BE2C (cell line): Measurements from ENCODE around the gene GRM5.
"Not testable (repeated sequence)": the region's sequence is repeated elsewhere in the genome, so short reads cannot be mapped to it uniquely, and the experiment has no call there.

Source experiments
- DNase-seq: peaks from one replicate; pipeline ENCODE4 v3.0.0-alpha.2; 2020
- H3K27me3 ChIP-seq: fragments of 250-450 bp; sonication (Bioruptor Pico); 2 replicates; pipeline ENCODE4 v1.5.1; 2020; ENCODE audit warnings: mild to moderate bottlenecking
- H3K36me3 ChIP-seq: fragments of 250-450 bp; sonication (Bioruptor Pico); 2 replicates; pipeline ENCODE4 v1.5.1; 2020; ENCODE audit warnings: mild to moderate bottlenecking
- H3K4me1 ChIP-seq: fragments of 250-450 bp; sonication (Bioruptor Pico); 2 replicates; pipeline ENCODE4 v1.5.1; 2020
- H3K4me3 ChIP-seq: 2 replicates; pipeline ENCODE4 v1.5.1; 2011; ENCODE audit warnings: low read depth, low read length
- H3K9me3 ChIP-seq: fragments of 250-450 bp; sonication (Bioruptor Pico); 2 replicates; pipeline ENCODE4 v1.5.1; 2020
- TF ChIP-seq, protein P1 (sequence below): IDR thresholded peaks from 2 replicates; pipeline ENCODE4 v1.5.1; 2012; ENCODE audit warnings: mild to moderate bottlenecking, low read depth, low read length

The GRM5 gene

GRCh38 chr11:88849368-88849767 lies 216.4 kb downstream of the GRM5 start:
- no peaks in the 10 kb centered on the region for H3K9me3 ChIP-seq
- DNase-seq: no peak
- TF ChIP-seq, protein P1, sequence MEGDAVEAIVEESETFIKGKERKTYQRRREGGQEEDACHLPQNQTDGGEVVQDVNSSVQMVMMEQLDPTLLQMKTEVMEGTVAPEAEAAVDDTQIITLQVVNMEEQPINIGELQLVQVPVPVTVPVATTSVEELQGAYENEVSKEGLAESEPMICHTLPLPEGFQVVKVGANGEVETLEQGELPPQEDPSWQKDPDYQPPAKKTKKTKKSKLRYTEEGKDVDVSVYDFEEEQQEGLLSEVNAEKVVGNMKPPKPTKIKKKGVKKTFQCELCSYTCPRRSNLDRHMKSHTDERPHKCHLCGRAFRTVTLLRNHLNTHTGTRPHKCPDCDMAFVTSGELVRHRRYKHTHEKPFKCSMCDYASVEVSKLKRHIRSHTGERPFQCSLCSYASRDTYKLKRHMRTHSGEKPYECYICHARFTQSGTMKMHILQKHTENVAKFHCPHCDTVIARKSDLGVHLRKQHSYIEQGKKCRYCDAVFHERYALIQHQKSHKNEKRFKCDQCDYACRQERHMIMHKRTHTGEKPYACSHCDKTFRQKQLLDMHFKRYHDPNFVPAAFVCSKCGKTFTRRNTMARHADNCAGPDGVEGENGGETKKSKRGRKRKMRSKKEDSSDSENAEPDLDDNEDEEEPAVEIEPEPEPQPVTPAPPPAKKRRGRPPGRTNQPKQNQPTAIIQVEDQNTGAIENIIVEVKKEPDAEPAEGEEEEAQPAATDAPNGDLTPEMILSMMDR: no peak
- no peaks in the 10 kb centered on the region for H3K27me3 ChIP-seq
- H3K4me1 ChIP-seq: no peaks in the 10 kb centered on the region
- no peaks in the 10 kb centered on the region for H3K36me3 ChIP-seq
- H3K4me3 ChIP-seq: no peak overlapping the region

DNA sequence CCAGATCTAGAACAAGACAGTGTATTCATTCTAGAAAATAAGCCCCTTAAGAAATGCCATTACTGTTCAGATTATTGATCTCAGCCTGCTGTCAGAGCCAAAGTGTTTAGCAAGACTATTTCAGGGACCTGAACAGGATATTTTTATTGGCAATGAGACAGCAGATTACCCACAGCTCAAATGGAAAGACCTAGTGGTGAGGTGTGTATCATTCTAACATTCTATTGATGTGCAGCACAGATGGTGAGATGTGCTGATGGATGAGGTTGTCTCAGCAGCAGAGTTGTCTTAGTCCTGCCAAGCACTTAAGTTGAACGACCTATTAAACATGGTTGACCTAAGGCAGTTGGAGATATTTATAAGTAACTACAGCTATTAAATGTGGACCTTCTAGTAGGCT lies 219.5 kb downstream of the GRM5 start:
- not testable (repeated sequence) for DNase-seq, H3K4me3 ChIP-seq, H3K36me3 ChIP-seq, H3K27me3 ChIP-seq, H3K9me3 ChIP-seq, H3K4me1 ChIP-seq

DNA sequence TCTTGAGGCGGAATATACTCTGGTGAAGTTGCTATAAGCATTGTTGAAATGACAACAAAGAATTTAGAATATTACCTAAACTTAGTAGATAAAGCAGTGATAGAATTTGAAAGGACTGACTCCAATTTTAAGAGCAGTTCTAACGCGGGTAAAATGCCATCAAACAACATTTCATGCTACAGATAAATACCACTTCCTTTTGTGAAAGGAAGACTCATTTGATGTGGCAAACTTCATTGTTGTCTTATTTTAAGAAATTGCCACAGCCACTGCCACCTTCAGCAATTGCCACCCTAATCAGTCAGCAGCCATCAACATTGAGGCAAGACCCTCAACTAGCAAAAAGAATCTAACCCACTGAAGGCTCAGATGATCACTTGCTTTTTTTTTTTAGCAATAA lies 220.8 kb downstream of the GRM5 start:
- not testable (repeated sequence) for DNase-seq, H3K9me3 ChIP-seq, H3K36me3 ChIP-seq, H3K27me3 ChIP-seq, H3K4me1 ChIP-seq, H3K4me3 ChIP-seq

DNA sequence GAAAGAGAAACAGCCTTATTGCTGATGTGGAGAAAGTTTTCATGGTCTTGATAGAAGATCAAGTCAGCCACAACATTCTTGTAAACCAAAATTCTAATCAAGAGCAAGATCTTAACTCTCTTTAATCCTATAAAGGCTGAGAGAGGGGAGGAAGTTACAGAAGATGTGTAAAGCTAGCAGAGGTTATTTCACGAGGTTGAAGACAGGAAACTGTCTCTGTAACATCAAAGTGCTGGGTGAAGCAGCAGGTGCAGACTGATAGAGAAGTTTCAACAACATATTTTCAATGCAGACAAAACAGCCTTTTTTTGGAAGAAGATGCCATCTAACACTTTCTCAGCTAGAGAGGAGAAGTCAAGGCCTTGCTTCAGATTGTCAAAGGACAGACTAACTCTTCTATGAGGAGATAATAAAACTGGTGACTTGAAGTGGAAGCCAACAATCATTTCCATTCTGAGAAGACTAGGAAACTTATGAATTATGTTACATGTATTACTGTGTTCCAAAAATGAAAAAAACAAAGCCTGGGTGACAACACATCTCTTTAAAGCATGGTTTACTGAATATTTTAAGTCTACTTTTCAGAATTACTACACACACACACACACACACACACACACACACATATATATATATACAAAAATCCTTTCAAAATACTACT lies 221.9 kb downstream of the GRM5 start:
- H3K4me3 ChIP-seq, DNase-seq, H3K27me3 ChIP-seq, H3K4me1 ChIP-seq, H3K36me3 ChIP-seq, H3K9me3 ChIP-seq: not testable (repeated sequence)

DNA sequence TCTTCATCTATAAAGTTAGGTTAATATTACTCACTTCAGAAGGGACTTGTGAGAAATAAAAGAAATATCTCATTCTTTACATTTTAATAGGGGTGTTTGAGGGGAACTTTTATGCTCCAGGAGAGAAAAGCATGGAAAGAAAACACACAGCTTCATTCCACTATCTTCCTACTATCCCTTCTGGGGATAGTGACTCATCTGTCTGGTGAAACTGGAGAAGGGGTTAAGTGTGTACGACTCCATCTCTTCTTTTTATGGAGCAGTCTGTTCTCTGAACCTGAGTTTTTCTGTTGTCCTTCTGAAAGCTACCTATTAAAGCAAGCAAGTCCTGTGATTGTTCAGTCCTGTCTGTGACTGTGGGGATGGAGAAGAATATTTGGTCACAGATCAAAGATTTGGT lies 227.6 kb downstream of the GRM5 start:
- not testable (repeated sequence) for H3K9me3 ChIP-seq, H3K4me3 ChIP-seq, H3K27me3 ChIP-seq, H3K36me3 ChIP-seq, DNase-seq, H3K4me1 ChIP-seq

GRCh38 chr11:88835709-88836108 lies 230.1 kb downstream of the GRM5 start:
- H3K36me3 ChIP-seq, DNase-seq, H3K4me1 ChIP-seq, H3K27me3 ChIP-seq, H3K9me3 ChIP-seq, H3K4me3 ChIP-seq: not testable (repeated sequence)

- DNase-seq: no peak
- H3K9me3 ChIP-seq: no peaks in the 10 kb centered on the region; the same call in 1 of the 2 replicates
These were observed 234.4 kb downstream of the GRM5 start for GRCh38 chr11:88831303-88831890.

GRCh38 chr11:88827018-88827676 lies 238.6 kb downstream of the GRM5 start:
- no peaks in the 10 kb centered on the region for H3K4me1 ChIP-seq
- H3K27me3 ChIP-seq: no peaks in the 10 kb centered on the region
- no peak for DNase-seq
- H3K4me3 ChIP-seq: no peak overlapping the region
- no peaks in the 10 kb centered on the region for H3K36me3 ChIP-seq
- H3K9me3 ChIP-seq: no peaks in the 10 kb centered on the region; the same call in 1 of the 2 replicates
- TF ChIP-seq, protein P1: no peak

More at GRCh38 chr11:88831303-88831890, 234.4 kb downstream of the GRM5 start:
- Histone ChIP-seq H3K4me3 (no peak overlapping the region), H3K36me3 (no peaks in the 10 kb centered on the region), H3K27me3 (no peaks in the 10 kb centered on the region), H3K4me1 (no peaks in the 10 kb centered on the region)
- TF ChIP-seq, protein P1: no peak
